Esophagus muscularis mucosa (tissue), 4 donors: Measurements from ENCODE around the gene MAP4K5. TPM values are rescaled to one million over a fixed set of nuclear protein-coding genes. Genes with fewer than 3 reads are reported as not detected.
"Not testable (repeated sequence)": the region's sequence is repeated elsewhere in the genome, so short reads cannot be mapped to it uniquely, and the experiment has no call there.

Source experiments
- DNase-seq: peaks from one replicate; pipeline ENCODE4 v3.0.0-alpha.2; 2017; ENCODE audit errors: extremely low spot score
- H3K27ac ChIP-seq, 4 donors: fragments of 200-600 bp; sonication (generic); replicated peaks in 1 of 4; 1 replicate in 3 of 4; 2 replicates in 1 of 4; pipeline ENCODE4 v1.5.1; 2016 to 2019; ENCODE audit warnings: mild to moderate bottlenecking in 1 of 4
- H3K27me3 ChIP-seq, 4 donors: fragments of 200-600 bp; sonication (generic); one replicate each; pipeline versions ENCODE4 v1.5.1 to v1.6.0; 2016 to 2019
- H3K36me3 ChIP-seq, 4 donors: fragments of 200-600 bp; sonication (generic); one replicate each; pipeline ENCODE4 v1.5.1; 2016 to 2019
- H3K4me1 ChIP-seq, 4 donors: fragments of 200-600 bp; sonication (generic); one replicate each; pipeline ENCODE4 v1.5.1; 2016 to 2019
- H3K4me3 ChIP-seq, 4 donors: fragments of 200-600 bp; sonication (generic); 1 replicate in 2 of 4; 2 replicates in 2 of 4; pipeline ENCODE4 v1.5.1; 2016 to 2019; ENCODE audit warnings: mild to moderate bottlenecking in 4 of 4, moderate library complexity in 1 of 4
- H3K9me3 ChIP-seq, 4 donors: fragments of 200-600 bp; sonication (generic); 1 replicate in 3 of 4; 2 replicates in 1 of 4; pipeline ENCODE4 v1.5.1; 2016 to 2019
- CTCF ChIP-seq, 3 experiments: fragments of 200-600 bp in 2 of 3; fragments of 450-650 bp in 1 of 3; sonication (generic) in 2 of 3; IDR thresholded peaks; one replicate each; pipeline ENCODE4 v1.5.1; 2017 to 2019; ENCODE audit warnings: antibody characterized with exemption in 3 of 3, mild to moderate bottlenecking in 2 of 3, moderate library complexity in 1 of 3
- EP300 ChIP-seq: sonication (generic); formaldehyde crosslinking; IDR thresholded peaks from one replicate; pipeline ENCODE4 v1.6.1; 2017; ENCODE audit warnings: antibody characterized with exemption
- POLR2A ChIP-seq: fragments of 450-650 bp; IDR thresholded peaks from one replicate; pipeline ENCODE4 v1.6.1; 2017; ENCODE audit warnings: antibody characterized with exemption, moderate library complexity, mild to moderate bottlenecking, low read depth
- POLR2AphosphoS5 ChIP-seq, 2 donors: sonication (generic); formaldehyde crosslinking; IDR thresholded peaks; one replicate each; pipeline ENCODE4 v1.6.1; 2017; ENCODE audit warnings: antibody characterized with exemption in 2 of 2
- WGBS: methylation state at CpG from one replicate; pipeline ENCODE4 v1.1.5; 2018; 5-methylcytosine and 5-hydroxymethylcytosine counted together
- intact Hi-C: fragments of 100-400 bp; cut with DNase I; formaldehyde crosslinking; loops from one replicate; pipeline ENCODE4 v1.15.1; 2023
- total RNA-seq, 4 donors: library from RNA; depleted of rRNA; stranded (reverse); fragments of >200 nt; gene quantifications; one replicate each; pipeline versions ENCODE4 v1.1.0 to v1.2.1, GENCODE V29; 2016

MAP4K5 gene
- total RNA-seq, 4 donors from 2014 or later: 84.4 to 108 (median 91.2) TPM

GRCh38 chr14:50520947-50521815 is 11.2 kb downstream of the MAP4K5 start:
- Histone ChIP-seq H3K27me3 (no peaks in the 10 kb centered on the region), H3K4me1 (peaks cover 0 to 58% (median 44%) of the 10 kb centered on the region in 4 donors), H3K27ac (peak overlapping the region; percentile 5 to 48 (median 37)), H3K36me3 (peaks cover 0 to 5% (median 0%) of the 10 kb centered on the region in 4 donors), H3K4me3 (no peak overlapping the region), H3K9me3 (no peaks in the 10 kb centered on the region)
- TF ChIP-seq CTCF (IDR thresholded peaks at IDR 0.05) (no peak), EP300 (no peak), POLR2A (no peak), POLR2AphosphoS5 (IDR thresholded peaks at IDR 0.05) (no peak)
- WGBS: 49% methylated on average over 5 of the region's 5 CpGs
- intact Hi-C loops: no loop called here
- DNase-seq: no peak

DNA sequence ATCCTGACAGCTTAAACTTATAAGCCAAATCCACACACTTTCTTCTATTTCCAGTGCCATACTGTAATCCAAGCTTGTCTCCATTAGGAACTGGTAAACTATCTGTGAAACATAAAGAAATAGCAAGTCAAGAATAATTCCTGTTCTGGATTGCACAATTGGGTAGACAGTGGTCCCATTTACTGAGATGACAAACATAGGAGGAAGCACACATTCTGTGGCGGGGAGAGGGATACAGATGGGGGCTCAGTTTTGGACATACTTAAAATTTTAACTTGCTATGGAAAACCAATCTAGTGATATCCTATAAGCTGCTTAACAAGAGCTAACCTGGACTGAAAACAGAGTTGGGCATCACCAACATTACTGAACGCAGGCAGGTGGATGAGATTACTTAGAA is 16.3 kb downstream of the MAP4K5 start:
- H3K27me3 ChIP-seq: no peaks in the 10 kb centered on the region
- H3K27ac ChIP-seq: no peak overlapping the region
- H3K4me1 ChIP-seq: peaks cover 0 to 26% (median 12%) of the 10 kb centered on the region in 4 donors
- H3K4me3 ChIP-seq: no peak overlapping the region
- no peak for TF ChIP-seq EP300
- no peak for TF ChIP-seq POLR2A
- no peak for TF ChIP-seq CTCF (IDR thresholded peaks at IDR 0.05)
- TF ChIP-seq POLR2AphosphoS5 (IDR thresholded peaks at IDR 0.05): no peak
- no peak for DNase-seq
- WGBS: 88% methylated on average over 2 of the region's 2 CpGs
- no peaks in the 10 kb centered on the region for H3K9me3 ChIP-seq
- peaks cover 0 to 5% (median 0%) of the 10 kb centered on the region in 4 donors for H3K36me3 ChIP-seq
- intact Hi-C loops: no loop called here

DNA sequence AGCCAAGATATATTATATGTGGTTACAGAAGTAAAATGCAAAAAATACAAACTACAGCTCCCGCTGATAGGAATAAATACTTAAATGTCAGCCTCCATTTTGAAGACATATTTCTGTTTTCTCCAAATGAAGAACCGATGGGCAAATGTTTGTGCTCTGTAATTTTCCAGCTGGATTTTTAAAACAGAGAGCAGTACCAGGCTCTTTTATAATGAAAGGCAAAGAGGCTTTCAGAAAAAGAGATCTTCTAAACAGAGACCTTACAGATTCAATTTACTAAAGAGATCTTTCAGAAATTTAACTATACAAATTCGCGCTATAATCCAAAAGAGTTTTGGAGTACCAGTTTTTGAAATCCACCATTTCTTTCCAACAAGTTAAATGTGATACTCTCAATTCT is 19.9 kb downstream of the MAP4K5 start:
- WGBS: 95% methylated on average over 4 of the region's 4 CpGs
- H3K27me3 ChIP-seq: no peaks in the 10 kb centered on the region
- intact Hi-C loops: no loop called here
- H3K27ac ChIP-seq: no peak overlapping the region
- no peak for TF ChIP-seq EP300
- no peak for TF ChIP-seq POLR2AphosphoS5 (IDR thresholded peaks at IDR 0.05)
- TF ChIP-seq CTCF (IDR thresholded peaks at IDR 0.05): no peak
- no peak for TF ChIP-seq POLR2A
- DNase-seq: no peak
- no peak overlapping the region for H3K4me3 ChIP-seq
- no peaks in the 10 kb centered on the region for H3K9me3 ChIP-seq
- H3K36me3 ChIP-seq: peaks cover 0 to 4% (median 0%) of the 10 kb centered on the region in 4 donors
- peaks cover 0 to 22% (median 9%) of the 10 kb centered on the region in 4 donors for H3K4me1 ChIP-seq

DNA sequence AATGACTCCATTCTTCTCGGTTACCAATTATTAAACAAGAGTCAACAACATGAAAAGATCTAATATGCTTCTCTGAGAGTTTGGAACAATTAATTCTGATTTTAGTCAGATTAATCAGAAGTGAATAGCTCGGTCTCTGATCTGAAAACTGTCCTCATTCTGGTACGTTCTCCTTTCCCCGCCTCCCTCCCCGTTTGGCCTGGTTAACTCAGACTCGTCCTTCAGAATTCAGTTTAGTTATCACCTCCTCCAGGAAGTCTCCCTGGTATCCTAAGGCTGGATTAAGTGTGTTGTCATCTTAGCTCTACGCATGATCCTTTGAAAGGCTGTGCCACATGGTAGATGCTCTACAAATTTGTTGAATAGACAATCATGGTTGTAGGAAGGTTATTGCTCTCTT is 22.2 kb downstream of the MAP4K5 start:
- Histone ChIP-seq H3K36me3 (no peaks in the 10 kb centered on the region), H3K4me3 (no peak overlapping the region), H3K27ac (no peak overlapping the region), H3K9me3 (no peaks in the 10 kb centered on the region), H3K27me3 (no peaks in the 10 kb centered on the region), H3K4me1 (peaks cover 0 to 15% (median 5%) of the 10 kb centered on the region in 4 donors)
- intact Hi-C loops: no loop called here
- DNase-seq: no peak
- no peak for TF ChIP-seq CTCF (IDR thresholded peaks at IDR 0.05)
- TF ChIP-seq POLR2A: no peak
- no peak for TF ChIP-seq EP300
- TF ChIP-seq POLR2AphosphoS5 (IDR thresholded peaks at IDR 0.05): no peak
- 94% methylated on average over 7 of the region's 7 CpGs for WGBS

DNA sequence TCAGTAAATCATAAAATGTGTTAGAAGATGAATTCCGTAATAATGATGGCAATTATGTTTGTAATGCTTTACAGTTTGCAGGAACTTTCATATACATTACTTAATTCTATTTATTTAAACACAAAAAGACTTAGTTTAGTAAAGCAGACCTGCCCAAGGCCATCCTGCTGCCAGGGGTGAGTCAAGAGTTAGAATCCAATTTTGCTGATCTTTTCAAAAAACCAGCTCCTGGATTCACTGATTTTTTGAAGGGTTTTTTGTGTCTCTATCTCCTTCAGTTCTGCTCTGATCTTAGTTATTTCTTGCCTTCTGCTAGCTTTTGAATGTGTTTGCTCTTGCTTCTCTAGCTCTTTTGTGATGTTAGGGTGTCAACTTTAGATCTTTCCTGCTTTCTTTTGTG is 25.3 kb downstream of the MAP4K5 start:
- H3K4me1 ChIP-seq, H3K27ac ChIP-seq, H3K27me3 ChIP-seq, H3K9me3 ChIP-seq, DNase-seq, H3K36me3 ChIP-seq, H3K4me3 ChIP-seq, intact Hi-C loops: not testable (repeated sequence)
- WGBS: 95% methylated on average over 1 of the region's 1 CpG
